B cell (primary cell): ENCODE data around the gene PLN. TPM values are rescaled to one million over a fixed set of nuclear protein-coding genes. Genes with fewer than 3 reads are reported as not detected.

ENCODE experiments used
- ATAC-seq: fragments of 200-7000 bp; cut with Tn5 transposase; one replicate; pipeline ENCODE4 v1.10.0; 2021; ENCODE audit warnings: low read depth, mild to moderate bottlenecking, moderate number of reproducible peaks, moderate library complexity
- CTCF ChIA-PET: fragments of 350-600 bp; sonication (Branson Sonifier 250); formaldehyde crosslinking; loops from one replicate; lab custom pipeline; 2021; ENCODE audit warnings: antibody characterized with exemption, inconsistent platforms; lab: Charles Lee
- POLR2A ChIA-PET: fragments of 350-600 bp; sonication (Branson Sonifier 250); formaldehyde crosslinking; loops from one replicate; lab custom pipeline; 2021; ENCODE audit warnings: antibody characterized with exemption; lab: Charles Lee
- DNase-seq: peaks from one replicate; pipeline ENCODE4 v3.0.0; 2013
- H2AFZ ChIP-seq: 2 replicates; pipeline ENCODE4 v1.6.1; 2012; ENCODE audit warnings: mild to moderate bottlenecking, low read depth, low read length; ENCODE audit not compliant: insufficient read depth, poor library complexity, severe bottlenecking
- H3K27ac ChIP-seq, 2 donors: 1 replicate in 1 of 2; 2 replicates in 1 of 2; pipeline ENCODE4 v1.5.1; 2012 to 2013; ENCODE audit warnings: low read length in 2 of 2, mild to moderate bottlenecking in 2 of 2, moderate library complexity in 1 of 2
- H3K27me3 ChIP-seq, 4 experiments: fragments of 200-600 bp in 1 of 4; sonication (generic) in 1 of 4; replicated peaks in 1 of 4; 1 replicate in 2 of 4; 2 replicates in 2 of 4; pipeline versions ENCODE4 v1.6.1 to v1.7.0; 2013 to 2016; ENCODE audit warnings: low read length in 3 of 4, mild to moderate bottlenecking in 2 of 4, mixed read lengths in 1 of 4, moderate library complexity in 1 of 4; ENCODE audit not compliant: insufficient read depth in 4 of 4, control insufficient read depth in 3 of 4; ENCODE audit errors: control extremely low read depth in 1 of 4
- H3K36me3 ChIP-seq, 2 experiments: replicated peaks in 1 of 2; 1 replicate in 1 of 2; 2 replicates in 1 of 2; pipeline versions ENCODE4 v1.6.1 to v1.7.1; 2013; ENCODE audit warnings: low read length in 1 of 2; ENCODE audit not compliant: insufficient read depth in 2 of 2, control insufficient read depth in 1 of 2; ENCODE audit errors: control extremely low read depth in 1 of 2, extremely low read depth in 1 of 2
- H3K4me1 ChIP-seq, 2 donors: fragments of 200-600 bp in 1 of 2; sonication (generic) in 1 of 2; 1 replicate in 1 of 2; 2 replicates in 1 of 2; pipeline versions ENCODE4 v1.5.1 to v1.6.1; 2013 to 2017; ENCODE audit warnings: low read length in 2 of 2; ENCODE audit not compliant: control insufficient read depth in 2 of 2, insufficient read depth in 2 of 2
- H3K4me2 ChIP-seq: replicated peaks from 2 replicates; pipeline ENCODE3; 2012; ENCODE audit warnings: mild to moderate bottlenecking, low read depth, low read length; ENCODE audit not compliant: poor library complexity, severe bottlenecking
- H3K4me3 ChIP-seq, 5 experiments: fragments of 200-600 bp in 1 of 5; sonication (generic) in 1 of 5; 1 replicate in 3 of 5; 2 replicates in 2 of 5; pipeline versions ENCODE4 v1.5.1 to v1.7.0; 2011 to 2016; ENCODE audit warnings: low read length in 4 of 5, mild to moderate bottlenecking in 4 of 5, low read depth in 2 of 5, control low read depth in 1 of 5, moderate library complexity in 1 of 5; ENCODE audit not compliant: insufficient read depth in 1 of 5; ENCODE audit errors: control extremely low read depth in 1 of 5, extremely low read depth in 1 of 5
- H3K79me2 ChIP-seq: fragments of 200-600 bp; sonication (generic); one replicate; pipeline ENCODE4 v1.6.0; 2016; ENCODE audit warnings: low read length; ENCODE audit not compliant: control insufficient read depth, insufficient read depth
- H3K9ac ChIP-seq: fragments of 200-600 bp; sonication (generic); 2 replicates; pipeline ENCODE4 v1.6.1; 2017; ENCODE audit warnings: mild to moderate bottlenecking, low read length, moderate library complexity
- H3K9me3 ChIP-seq, 3 donors: one replicate each; pipeline versions ENCODE4 v1.6.1 to v1.7.1; 2013; ENCODE audit warnings: low read length in 2 of 3; ENCODE audit not compliant: control insufficient read depth in 2 of 3, insufficient read depth in 1 of 3; ENCODE audit errors: control extremely low read depth in 1 of 3
- H4K20me1 ChIP-seq: 2 replicates; pipeline ENCODE4 v1.6.0; 2012; ENCODE audit warnings: mild to moderate bottlenecking, low read length; ENCODE audit not compliant: insufficient read depth, control insufficient read depth, poor library complexity, severe bottlenecking
- H3K27ac Mint-ChIP-seq: one replicate; pipeline ENCODE4 v1.8.0; 2021; ENCODE audit warnings: mixed read lengths
- H3K27me3 Mint-ChIP-seq: one replicate; pipeline ENCODE4 v1.8.0; 2021; ENCODE audit warnings: mixed read lengths
- H3K4me1 Mint-ChIP-seq: one replicate; pipeline ENCODE4 v1.8.0; 2021; ENCODE audit warnings: mixed read lengths
- H3K4me3 Mint-ChIP-seq: one replicate; pipeline ENCODE4 v1.8.0; 2021; ENCODE audit warnings: mixed read lengths
- H3K9me3 Mint-ChIP-seq: one replicate; pipeline ENCODE4 v1.8.0; 2022; ENCODE audit warnings: mixed read lengths; ENCODE audit not compliant: insufficient read depth
- CTCF ChIP-seq: fragments of 200-600 bp; IDR thresholded peaks from one replicate; pipeline ENCODE4 v1.8.0; 2022; ENCODE audit warnings: antibody characterized with exemption, mild to moderate bottlenecking
- EZH2 ChIP-seq: IDR thresholded peaks from 2 replicates; pipeline ENCODE4 v1.6.1; 2012; ENCODE audit warnings: borderline replicate concordance, low read depth, mild to moderate bottlenecking, moderate library complexity, low read length; ENCODE audit not compliant: insufficient read depth, poor library complexity, severe bottlenecking
- WGBS: methylation state at CpG from one replicate; pipeline ENCODE4 v1.1.5; 2013; ENCODE audit warnings: missing lambda C conversion rate; ENCODE audit not compliant: insufficient coverage; 5-methylcytosine and 5-hydroxymethylcytosine counted together
- intact Hi-C: fragments of 100-400 bp; cut with micrococcal nuclease; formaldehyde crosslinking; loops from one replicate; pipeline ENCODE4 v1.10.0; 2022
- polyA plus RNA-seq: library from polyadenylated mRNA; depleted of rRNA; stranded (reverse); fragments of >200 nt; gene quantifications from 2 replicates; pipeline ENCODE4 v1.2.3, GENCODE V29; 2012
- total RNA-seq, 2 donors: library from RNA; stranded (reverse); fragments of 120-200 nt in 1 of 2; gene quantifications; 1 replicate in 1 of 2; 2 replicates in 1 of 2; pipeline versions ENCODE4 v1.2.3 to v1.2.4, GENCODE V29; 2013 to 2022

PLN gene
- total and polyA plus RNA-seq, 2 donors (not counting 1 experiment from before 2014, with no cell fraction given): not detected

GRCh38 chr6:118542184-118542952 is 5.7 kb upstream of the PLN start:
- H3K4me1 Mint-ChIP-seq: no peaks in the 10 kb centered on the region
- H3K27me3 Mint-ChIP-seq: no peaks in the 10 kb centered on the region
- H3K4me1 ChIP-seq: no peaks in the 10 kb centered on the region
- no peak overlapping the region for H3K4me2 ChIP-seq
- H3K9me3 Mint-ChIP-seq: no peaks in the 10 kb centered on the region
- no peaks in the 10 kb centered on the region for H3K9me3 ChIP-seq
- DNase-seq (no peak), ATAC-seq (no peak)
- no peaks in the 10 kb centered on the region for H3K27me3 ChIP-seq
- no peak overlapping the region for H3K9ac ChIP-seq
- no peak overlapping the region for H3K4me3 ChIP-seq
- no peak overlapping the region for H3K27ac ChIP-seq
- peaks cover 4% of the 10 kb centered on the region for H4K20me1 ChIP-seq
- no peak overlapping the region for H3K4me3 Mint-ChIP-seq
- peaks cover 5% of the 10 kb centered on the region for H3K79me2 ChIP-seq
- intact Hi-C loops: no loop called here
- H3K36me3 ChIP-seq: no peaks in the 10 kb centered on the region
- CTCF ChIA-PET: interaction anchor here (0.6 to 1.0 kb wide), 2 partner anchors 9 to 1204 kb away, joined by 3 to 4 read pairs; no protein-coding TSS in a partner anchor
- no peak overlapping the region for H2AFZ ChIP-seq
- no peak for TF ChIP-seq CTCF
- no peak for TF ChIP-seq EZH2
- POLR2A ChIA-PET: no interaction called here
- 100% methylated on average over 1 of the region's 3 CpGs for WGBS
- H3K27ac Mint-ChIP-seq: no peak overlapping the region

GRCh38 chr6:118544105-118544504 is 4.0 kb upstream of the PLN start:
- Mint-ChIP-seq H3K9me3 (no peaks in the 10 kb centered on the region), H3K27ac (no peak overlapping the region)
- CTCF ChIA-PET: no interaction called here

More at GRCh38 chr6:118544105-118544504, 4.0 kb upstream of the PLN start:
- Histone ChIP-seq H2AFZ (no peak overlapping the region), H3K4me2 (no peak overlapping the region), H3K4me3 (no peak overlapping the region), H3K27ac (no peak overlapping the region), H3K27me3 (no peaks in the 10 kb centered on the region), H3K79me2 (peaks cover 5% of the 10 kb centered on the region), H3K9ac (no peak overlapping the region), H3K4me1 (no peaks in the 10 kb centered on the region), H3K9me3 (no peaks in the 10 kb centered on the region), H4K20me1 (peaks cover 4% of the 10 kb centered on the region), H3K36me3 (no peaks in the 10 kb centered on the region)
- Mint-ChIP-seq H3K4me1 (no peaks in the 10 kb centered on the region), H3K4me3 (no peak overlapping the region), H3K27me3 (no peaks in the 10 kb centered on the region)
- WGBS: no CpG with 5 or more reads among the region's 3 CpGs
- ATAC-seq (no peak), DNase-seq (no peak)
- TF ChIP-seq EZH2: no peak
- TF ChIP-seq CTCF: no peak
- POLR2A ChIA-PET: no interaction called here
- intact Hi-C loops: no loop called here
